Measurements from ENCODE around the gene TRIL.

TRIL gene

GRCh38 chr7:28977881-28978280 lies 19.8 kb upstream of the TRIL start:
- no peak for TF ChIP-seq CTCF (IDR thresholded peaks at IDR 0.05; ENCODE audit: low read depth, low read length, missing control alignments)
- H3K4me3 ChIP-seq (ENCODE audit: low read depth, low read length) = no peak overlapping the region
- DNase-seq (ENCODE audit: low read depth) = no peak

DNA sequence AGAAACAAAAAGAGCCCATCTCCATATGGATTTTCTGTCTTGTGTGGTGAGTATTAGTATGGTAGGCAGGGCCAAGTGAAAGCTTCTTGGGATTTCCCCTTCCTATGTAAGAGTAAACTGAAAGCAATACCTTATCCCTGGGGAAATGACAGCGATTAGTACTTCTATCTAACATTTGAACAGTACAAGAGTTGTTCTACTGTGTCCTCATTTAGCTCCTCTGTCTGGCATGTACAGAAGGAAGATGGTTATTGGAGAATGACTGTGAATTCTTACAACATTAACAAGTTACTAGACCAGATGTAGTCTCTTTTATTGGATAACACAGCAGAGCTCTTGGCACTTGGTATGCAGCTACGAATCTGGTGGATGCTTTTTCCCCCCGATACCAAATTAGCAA lies 17.9 kb upstream of the TRIL start:
- no peak for TF ChIP-seq CTCF (IDR thresholded peaks at IDR 0.05; ENCODE audit: low read depth, low read length, missing control alignments)

GRCh38 chr7:28973591-28973990 lies 15.5 kb upstream of the TRIL start:
- no peak for TF ChIP-seq CTCF (IDR thresholded peaks at IDR 0.05; ENCODE audit: low read depth, low read length, missing control alignments)
- DNase-seq (ENCODE audit: low read depth) = no peak
- no peak overlapping the region for H3K4me3 ChIP-seq (ENCODE audit: low read depth, low read length)

More for the DNA sequence above, 17.9 kb upstream of the TRIL start:
- DNase-seq (ENCODE audit: low read depth) = no peak
- H3K4me3 ChIP-seq (ENCODE audit: low read depth, low read length) = no peak overlapping the region

- TF ChIP-seq CTCF (IDR thresholded peaks at IDR 0.05; ENCODE audit: low read depth, low read length, missing control alignments) = no peak
- no peak for DNase-seq (ENCODE audit: low read depth)
- no peak overlapping the region for H3K4me3 ChIP-seq (ENCODE audit: low read depth, low read length)
Observed at GRCh38 chr7:28964056-28964455, 5.9 kb upstream of the TRIL start.

GRCh38 chr7:28961972-28962371 lies 3.8 kb upstream of the TRIL start:
- DNase-seq (ENCODE audit: low read depth) = no peak
- TF ChIP-seq CTCF (IDR thresholded peaks at IDR 0.05; ENCODE audit: low read depth, low read length, missing control alignments) = no peak
- H3K4me3 ChIP-seq (ENCODE audit: low read depth, low read length) = no peak overlapping the region

GRCh38 chr7:28960071-28960840 lies 2.1 kb upstream of the TRIL start:
- no peak for TF ChIP-seq CTCF (IDR thresholded peaks at IDR 0.05; ENCODE audit: low read depth, low read length, missing control alignments)
- DNase-seq (ENCODE audit: low read depth) = no peak
- H3K4me3 ChIP-seq (ENCODE audit: low read depth, low read length) = no peak overlapping the region

- TF ChIP-seq CTCF (IDR thresholded peaks at IDR 0.05; ENCODE audit: low read depth, low read length, missing control alignments) = no peak
- no peak for DNase-seq (ENCODE audit: low read depth)
- no peak overlapping the region for H3K4me3 ChIP-seq (ENCODE audit: low read depth, low read length)
Observed at GRCh38 chr7:28958980-28959347, 834 bp upstream of the TRIL start.

Measured in GM12864 (cell line).